ENCODE results near the gene AGBL5. TPM values are rescaled to one million over a fixed set of nuclear protein-coding genes. Genes with fewer than 3 reads are reported as not detected.

Gene AGBL5
- total and polyA plus RNA-seq, 2 of the 13 experiments (the other 11 are each of a cell fraction or from before 2014, with no cell fraction given): 55.9 to 73.3 TPM

DNA sequence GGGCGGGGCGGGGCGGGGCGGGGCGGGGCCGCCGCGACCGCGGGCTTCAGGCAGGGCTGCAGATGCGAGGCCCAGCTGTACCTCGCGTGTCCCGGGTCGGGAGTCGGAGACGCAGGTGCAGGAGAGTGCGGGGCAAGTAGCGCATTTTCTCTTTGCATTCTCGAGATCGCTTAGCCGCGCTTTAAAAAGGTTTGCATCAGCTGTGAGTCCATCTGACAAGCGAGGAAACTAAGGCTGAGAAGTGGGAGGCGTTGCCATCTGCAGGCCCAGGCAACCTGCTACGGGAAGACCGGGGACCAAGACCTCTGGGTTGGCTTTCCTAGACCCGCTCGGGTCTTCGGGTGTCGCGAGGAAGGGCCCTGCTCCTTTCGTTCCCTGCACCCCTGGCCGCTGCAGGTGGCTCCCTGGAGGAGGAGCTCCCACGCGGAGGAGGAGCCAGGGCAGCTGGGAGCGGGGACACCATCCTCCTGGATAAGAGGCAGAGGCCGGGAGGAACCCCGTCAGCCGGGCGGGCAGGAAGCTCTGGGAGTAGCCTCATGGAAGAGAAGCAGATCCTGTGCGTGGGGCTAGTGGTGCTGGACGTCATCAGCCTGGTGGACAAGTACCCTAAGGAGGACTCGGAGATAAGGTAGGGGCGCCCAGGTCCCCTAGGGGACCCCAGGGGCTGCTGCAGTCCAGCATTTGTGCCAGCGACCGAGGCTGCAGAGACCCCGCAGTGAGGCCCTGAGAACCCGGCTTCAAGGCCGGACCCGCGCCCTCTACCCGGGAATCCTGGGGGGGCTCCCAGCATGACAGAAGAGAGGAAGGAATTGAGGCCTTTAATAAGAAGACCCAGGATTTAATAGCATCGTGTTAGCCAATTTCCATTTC is 35.5 kb downstream of the AGBL5 start, which contains the start of gene KHK (continued):
- TF ChIP-seq, protein P1, sequence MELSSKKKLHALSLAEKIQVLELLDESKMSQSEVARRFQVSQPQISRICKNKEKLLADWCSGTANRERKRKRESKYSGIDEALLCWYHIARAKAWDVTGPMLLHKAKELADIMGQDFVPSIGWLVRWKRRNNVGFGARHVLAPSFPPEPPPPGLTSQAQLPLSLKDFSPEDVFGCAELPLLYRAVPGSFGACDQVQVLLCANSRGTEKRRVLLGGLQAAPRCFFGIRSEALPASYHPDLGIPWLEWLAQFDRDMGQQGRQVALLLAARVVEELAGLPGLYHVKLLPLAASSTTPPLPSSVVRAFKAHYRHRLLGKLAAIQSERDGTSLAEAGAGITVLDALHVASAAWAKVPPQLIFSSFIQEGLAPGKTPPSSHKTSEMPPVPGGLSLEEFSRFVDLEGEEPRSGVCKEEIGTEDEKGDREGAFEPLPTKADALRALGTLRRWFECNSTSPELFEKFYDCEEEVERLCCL (CRISPR knock-in tag; IDR thresholded peaks at IDR 0.05; ENCODE audit: borderline replicate concordance): 0 out of 2 replicates have a peak, but pooled peaks have one; percentile 1
- TF ChIP-seq ASH2L (IDR thresholded peaks at IDR 0.05; ENCODE audit: insufficient read length, low read depth, low read length) (peak; percentile 41), NFIC (IDR thresholded peaks at IDR 0.05; ENCODE audit: low read length) (no peak), HDAC6 (IDR thresholded peaks at IDR 0.05; ENCODE audit: low read depth, low read length) (no peak), CREM (IDR thresholded peaks at IDR 0.05) (no peak), CREM (CRISPR knock-in tag; IDR thresholded peaks at IDR 0.05) (no peak), ADNP (CRISPR knock-in tag; IDR thresholded peaks at IDR 0.05) (no peak), RXRB (CRISPR knock-in tag; IDR thresholded peaks at IDR 0.05; ENCODE audit: borderline replicate concordance) (no peak), MEIS1 (CRISPR knock-in tag; IDR thresholded peaks at IDR 0.05; ENCODE audit: borderline replicate concordance) (peak; percentile 21; the same call in 1 of the 2 replicates), RFX3 (CRISPR knock-in tag; IDR thresholded peaks at IDR 0.05) (no peak), SMAD3 (CRISPR knock-in tag; IDR thresholded peaks at IDR 0.05) (no peak), KMT2A (CRISPR knock-in tag; IDR thresholded peaks at IDR 0.05) (peak; percentile 83), ATAD3A (CRISPR knock-in tag; IDR thresholded peaks at IDR 0.05) (no peak), ZNF850 (CRISPR knock-in tag; conservative IDR thresholded peaks at IDR 0.05) (no peak), ZSCAN21 (CRISPR knock-in tag; IDR thresholded peaks at IDR 0.05; ENCODE audit: borderline replicate concordance) (no peak), MBNL3 (CRISPR knock-in tag; conservative IDR thresholded peaks at IDR 0.05) (no peak), PHB2 (IDR thresholded peaks at IDR 0.05; ENCODE audit: partially characterized antibody) (no peak), TBX2 (CRISPR knock-in tag; IDR thresholded peaks at IDR 0.05; ENCODE audit: borderline replicate concordance) (0 out of 2 replicates have a peak, but pooled peaks have one; percentile 62), CCAR2 (optimal IDR thresholded peaks at IDR 0.05; ENCODE audit: low read depth, low read length) (no peak), ZNF451 (CRISPR knock-in tag; IDR thresholded peaks at IDR 0.05) (no peak), SP5 (CRISPR knock-in tag; IDR thresholded peaks at IDR 0.05; ENCODE audit: borderline replicate concordance, low read depth) (no peak; the same call in 1 of the 2 replicates), ZFP36L1 (CRISPR knock-in tag; IDR thresholded peaks at IDR 0.05) (peak; percentile 48; the same call in 1 of the 2 replicates), KAT8 (CRISPR knock-in tag; IDR thresholded peaks at IDR 0.05) (peak; percentile 6; the same call in 1 of the 2 replicates), SMARCE1 (IDR thresholded peaks at IDR 0.05; ENCODE audit: borderline replicate concordance) (no peak)
- TF ChIP-seq, protein P2, sequence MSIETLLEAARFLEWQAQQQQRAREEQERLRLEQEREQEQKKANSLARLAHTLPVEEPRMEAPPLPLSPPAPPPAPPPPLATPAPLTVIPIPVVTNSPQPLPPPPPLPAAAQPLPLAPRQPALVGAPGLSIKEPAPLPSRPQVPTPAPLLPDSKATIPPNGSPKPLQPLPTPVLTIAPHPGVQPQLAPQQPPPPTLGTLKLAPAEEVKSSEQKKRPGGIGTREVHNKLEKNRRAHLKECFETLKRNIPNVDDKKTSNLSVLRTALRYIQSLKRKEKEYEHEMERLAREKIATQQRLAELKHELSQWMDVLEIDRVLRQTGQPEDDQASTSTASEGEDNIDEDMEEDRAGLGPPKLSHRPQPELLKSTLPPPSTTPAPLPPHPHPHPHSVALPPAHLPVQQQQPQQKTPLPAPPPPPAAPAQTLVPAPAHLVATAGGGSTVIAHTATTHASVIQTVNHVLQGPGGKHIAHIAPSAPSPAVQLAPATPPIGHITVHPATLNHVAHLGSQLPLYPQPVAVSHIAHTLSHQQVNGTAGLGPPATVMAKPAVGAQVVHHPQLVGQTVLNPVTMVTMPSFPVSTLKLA (IDR thresholded peaks at IDR 0.05): no peak
- TF ChIP-seq, protein P3, sequence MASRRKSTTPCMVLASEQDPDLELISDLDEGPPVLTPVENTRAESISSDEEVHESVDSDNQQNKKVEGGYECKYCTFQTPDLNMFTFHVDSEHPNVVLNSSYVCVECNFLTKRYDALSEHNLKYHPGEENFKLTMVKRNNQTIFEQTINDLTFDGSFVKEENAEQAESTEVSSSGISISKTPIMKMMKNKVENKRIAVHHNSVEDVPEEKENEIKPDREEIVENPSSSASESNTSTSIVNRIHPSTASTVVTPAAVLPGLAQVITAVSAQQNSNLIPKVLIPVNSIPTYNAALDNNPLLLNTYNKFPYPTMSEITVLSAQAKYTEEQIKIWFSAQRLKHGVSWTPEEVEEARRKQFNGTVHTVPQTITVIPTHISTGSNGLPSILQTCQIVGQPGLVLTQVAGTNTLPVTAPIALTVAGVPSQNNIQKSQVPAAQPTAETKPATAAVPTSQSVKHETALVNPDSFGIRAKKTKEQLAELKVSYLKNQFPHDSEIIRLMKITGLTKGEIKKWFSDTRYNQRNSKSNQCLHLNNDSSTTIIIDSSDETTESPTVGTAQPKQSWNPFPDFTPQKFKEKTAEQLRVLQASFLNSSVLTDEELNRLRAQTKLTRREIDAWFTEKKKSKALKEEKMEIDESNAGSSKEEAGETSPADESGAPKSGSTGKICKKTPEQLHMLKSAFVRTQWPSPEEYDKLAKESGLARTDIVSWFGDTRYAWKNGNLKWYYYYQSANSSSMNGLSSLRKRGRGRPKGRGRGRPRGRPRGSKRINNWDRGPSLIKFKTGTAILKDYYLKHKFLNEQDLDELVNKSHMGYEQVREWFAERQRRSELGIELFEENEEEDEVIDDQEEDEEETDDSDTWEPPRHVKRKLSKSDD (CRISPR knock-in tag; IDR thresholded peaks at IDR 0.05; ENCODE audit: low read depth): peak; percentile 10; the same call in 1 of the 2 replicates

Measured in HepG2 (cell line).